Esophagus muscularis mucosa (tissue), 4 donors: Measurements from ENCODE around the gene LIPT2.

Experiments
- CTCF ChIP-seq, 3 experiments: fragments of 200-600 bp in 2 of 3; fragments of 450-650 bp in 1 of 3; sonication (generic) in 2 of 3; IDR thresholded peaks; one replicate each; pipeline ENCODE4 v1.5.1; 2017 to 2019; ENCODE audit warnings: antibody characterized with exemption in 3 of 3, mild to moderate bottlenecking in 2 of 3, moderate library complexity in 1 of 3
- EP300 ChIP-seq: sonication (generic); formaldehyde crosslinking; IDR thresholded peaks from one replicate; pipeline ENCODE4 v1.6.1; 2017; ENCODE audit warnings: antibody characterized with exemption
- POLR2A ChIP-seq: fragments of 450-650 bp; IDR thresholded peaks from one replicate; pipeline ENCODE4 v1.6.1; 2017; ENCODE audit warnings: antibody characterized with exemption, moderate library complexity, mild to moderate bottlenecking, low read depth
- POLR2AphosphoS5 ChIP-seq, 2 donors: sonication (generic); formaldehyde crosslinking; IDR thresholded peaks; one replicate each; pipeline ENCODE4 v1.6.1; 2017; ENCODE audit warnings: antibody characterized with exemption in 2 of 2

DNA sequence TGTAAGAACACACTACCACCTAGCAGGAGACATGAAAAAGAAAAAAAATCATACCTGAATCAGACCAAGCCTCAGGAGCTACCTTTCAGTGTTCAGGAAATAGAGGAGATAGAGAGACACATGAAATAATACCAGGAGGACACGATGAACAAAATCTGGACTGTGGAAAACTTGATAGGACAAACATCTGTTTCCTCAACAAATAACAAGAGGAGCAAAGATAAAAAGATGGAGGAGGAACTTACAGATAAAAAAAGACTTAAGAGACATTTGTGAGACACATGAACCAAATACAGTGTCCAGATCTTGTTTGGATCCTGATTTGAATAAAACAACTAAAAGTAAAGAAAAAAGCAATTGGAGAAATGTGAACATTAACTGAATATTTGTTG is 13.8 kb downstream of the LIPT2 start:
- no peak for TF ChIP-seq POLR2A
- TF ChIP-seq EP300, result no peak
- no peak for TF ChIP-seq CTCF (IDR thresholded peaks at IDR 0.05)
- no peak for TF ChIP-seq POLR2AphosphoS5 (IDR thresholded peaks at IDR 0.05)
